VCaP (cell line): Measurements from ENCODE around the gene MRPL9.
"Not testable (repeated sequence)": the region's sequence is repeated elsewhere in the genome, so short reads cannot be mapped to it uniquely, and the experiment has no call there.

Source experiments
- H3K27ac ChIP-seq: fragments of 450-650 bp; 2 replicates; pipeline ENCODE4 v1.5.1; 2017
- CTCF ChIP-seq: fragments of 450-650 bp; conservative IDR thresholded peaks from 2 replicates; pipeline ENCODE4 v1.5.1; 2017; ENCODE audit warnings: mild to moderate bottlenecking, moderate library complexity

MRPL9 gene

GRCh38 chr1:151782741-151783140 lies 19.4 kb upstream of the MRPL9 start:
- no peak for TF ChIP-seq CTCF
- H3K27ac ChIP-seq = peak overlapping the region; percentile 7; the same call in 1 of the 2 replicates

- not testable (repeated sequence) for H3K27ac ChIP-seq
Measured at GRCh38 chr1:151782026-151782425, 18.7 kb upstream of the MRPL9 start.

GRCh38 chr1:151780736-151781135 lies 17.4 kb upstream of the MRPL9 start:
- H3K27ac ChIP-seq = not testable (repeated sequence)

- no peak overlapping the region for H3K27ac ChIP-seq
- TF ChIP-seq CTCF = no peak
Measured at GRCh38 chr1:151779852-151780251, 16.6 kb upstream of the MRPL9 start.

GRCh38 chr1:151777317-151777716 lies 14.0 kb upstream of the MRPL9 start:
- H3K27ac ChIP-seq = no peak overlapping the region
- TF ChIP-seq CTCF = no peak

GRCh38 chr1:151776665-151777062 lies 13.4 kb upstream of the MRPL9 start:
- no peak overlapping the region for H3K27ac ChIP-seq
- no peak for TF ChIP-seq CTCF

GRCh38 chr1:151775894-151776664 lies 12.8 kb upstream of the MRPL9 start:
- H3K27ac ChIP-seq = no peak overlapping the region

GRCh38 chr1:151774256-151774922 lies 11.1 kb upstream of the MRPL9 start:
- TF ChIP-seq CTCF = no peak
- no peak overlapping the region for H3K27ac ChIP-seq

More at GRCh38 chr1:151775894-151776664, 12.8 kb upstream of the MRPL9 start:
- no peak for TF ChIP-seq CTCF
